IMR-90 (cell line): ENCODE results near the gene PP2D1. TPM values are rescaled to one million over a fixed set of nuclear protein-coding genes. Genes with fewer than 3 reads are reported as not detected.

Experiments used
- ATAC-seq: fragments of 200-7000 bp; cut with Tn5 transposase; 2 replicates; pipeline ENCODE4 v1.9.1; 2020; ENCODE audit warnings: low read depth, mild to moderate bottlenecking, moderate library complexity
- BruUV-seq: library from RNA; stranded (reverse); fragments of 400-500 nt; replicated peaks from 2 replicates; lab custom pipeline; 2021; lab: Mats Ljungman, UMichigan
- CTCF ChIA-PET: fragments of 300-600 bp; formaldehyde crosslinking; extraction: SDS; loops from one replicate; lab custom pipeline; 2021; ENCODE audit warnings: antibody characterized with exemption; lab: Yijun Ruan, JAX
- POLR2A ChIA-PET: fragments of 300-600 bp; sonication (Branson Sonifier 250); formaldehyde crosslinking; loops from one replicate; lab custom pipeline; 2022; ENCODE audit warnings: antibody characterized with exemption; ENCODE audit not compliant: unreplicated experiment; lab: Charles Lee
- DNase-seq: peaks from one replicate; pipeline ENCODE4 v3.0.0; 2013
- H2AFZ ChIP-seq: replicated peaks from 2 replicates; pipeline ENCODE3; 2013; ENCODE audit warnings: low read length, mild to moderate bottlenecking; ENCODE audit not compliant: poor library complexity
- H2AK5ac ChIP-seq: 2 replicates; pipeline ENCODE4 v1.6.1; 2013; ENCODE audit warnings: low read depth, low read length, inconsistent platforms
- H2AK9ac ChIP-seq: replicated peaks from 2 replicates; pipeline ENCODE3; 2013; ENCODE audit warnings: mild to moderate bottlenecking, low read depth, low read length, moderate library complexity; ENCODE audit not compliant: poor library complexity
- H2BK120ac ChIP-seq: 2 replicates; pipeline ENCODE4 v1.6.1; 2013; ENCODE audit warnings: low read depth, low read length, inconsistent platforms
- H2BK15ac ChIP-seq: 3 replicates; pipeline ENCODE4 v1.6.1; 2013; ENCODE audit warnings: low read depth, low read length, inconsistent platforms
- H2BK20ac ChIP-seq: 2 replicates; pipeline ENCODE4 v1.6.1; 2013; ENCODE audit warnings: low read depth, mild to moderate bottlenecking, inconsistent platforms, low read length, moderate library complexity
- H2BK5ac ChIP-seq: 2 replicates; pipeline ENCODE4 v1.6.1; 2013; ENCODE audit warnings: mild to moderate bottlenecking, low read depth, low read length, inconsistent platforms; ENCODE audit not compliant: poor library complexity, severe bottlenecking
- H3K14ac ChIP-seq: replicated peaks from 2 replicates; pipeline ENCODE4 v1.6.1; 2013; ENCODE audit warnings: low read depth, low read length, inconsistent platforms
- H3K18ac ChIP-seq: 2 replicates; pipeline ENCODE4 v1.6.1; 2013; ENCODE audit warnings: low read depth, low read length, control low read depth
- H3K23ac ChIP-seq: 2 replicates; pipeline ENCODE4 v1.6.1; 2013; ENCODE audit warnings: low read depth, low read length, inconsistent platforms
- H3K27ac ChIP-seq: 2 replicates; pipeline ENCODE4 v1.5.1; 2013; ENCODE audit warnings: mild to moderate bottlenecking, control low read depth, low read length; ENCODE audit not compliant: insufficient read depth
- H3K27me3 ChIP-seq: 2 replicates; pipeline ENCODE4 v1.6.1; 2013; ENCODE audit warnings: low read length; ENCODE audit not compliant: control insufficient read depth, insufficient read depth
- H3K36me3 ChIP-seq: 2 replicates; pipeline ENCODE4 v1.6.1; 2013; ENCODE audit warnings: low read length, mixed read lengths; ENCODE audit not compliant: control insufficient read depth, insufficient read depth
- H3K4ac ChIP-seq: 2 replicates; pipeline ENCODE4 v1.6.1; 2013; ENCODE audit warnings: low read depth, low read length, inconsistent platforms
- H3K4me1 ChIP-seq: 2 replicates; pipeline ENCODE4 v1.6.1; 2013; ENCODE audit warnings: low read length, mixed read lengths; ENCODE audit not compliant: control insufficient read depth, insufficient read depth
- H3K4me2 ChIP-seq: 2 replicates; pipeline ENCODE4 v1.6.1; 2013; ENCODE audit warnings: low read depth, mild to moderate bottlenecking, control low read depth, low read length, moderate library complexity
- H3K4me3 ChIP-seq: 2 replicates; pipeline ENCODE4 v1.5.1; 2013; ENCODE audit warnings: low read depth, mild to moderate bottlenecking, control low read depth, low read length, moderate library complexity; ENCODE audit not compliant: insufficient read depth
- H3K56ac ChIP-seq: 2 replicates; pipeline ENCODE4 v1.6.1; 2013; ENCODE audit warnings: low read length, inconsistent platforms; ENCODE audit not compliant: insufficient read depth; ENCODE audit errors: extremely low read depth
- H3K79me1 ChIP-seq, 2 experiments: 2 replicates each; pipeline ENCODE4 v1.6.1; 2013; ENCODE audit warnings: low read length in 2 of 2, inconsistent platforms in 1 of 2, low read depth in 1 of 2
- H3K9ac ChIP-seq: 2 replicates; pipeline ENCODE4 v1.6.1; 2013; ENCODE audit warnings: low read depth, low read length, control low read depth
- H3K9me1 ChIP-seq: 2 replicates; pipeline ENCODE4 v1.6.1; 2013; ENCODE audit warnings: low read length, inconsistent platforms; ENCODE audit not compliant: insufficient read depth
- H3K9me3 ChIP-seq: 2 replicates; pipeline ENCODE4 v1.6.1; 2013; ENCODE audit warnings: low read length; ENCODE audit not compliant: control insufficient read depth, insufficient read depth
- H4K20me1 ChIP-seq: 2 replicates; pipeline ENCODE4 v1.6.1; 2013; ENCODE audit warnings: low read length, inconsistent platforms; ENCODE audit not compliant: insufficient read depth
- H4K5ac ChIP-seq: 2 replicates; pipeline ENCODE4 v1.6.1; 2013; ENCODE audit warnings: mild to moderate bottlenecking, low read depth, low read length, control low read depth
- H4K8ac ChIP-seq, 2 experiments: 2 replicates each; pipeline ENCODE4 v1.6.1; 2013; ENCODE audit warnings: low read depth in 2 of 2, low read length in 2 of 2, control low read depth in 1 of 2, inconsistent platforms in 1 of 2
- H4K91ac ChIP-seq: 2 replicates; pipeline ENCODE4 v1.6.1; 2013; ENCODE audit warnings: low read depth, low read length, inconsistent platforms; ENCODE audit not compliant: insufficient read depth
- BHLHE40 ChIP-seq: fragments of 150-350 bp; IDR thresholded peaks from 2 replicates; pipeline ENCODE4 v1.6.1; 2016; ENCODE audit warnings: mild to moderate bottlenecking, low read depth, low read length
- CHD1 ChIP-seq: IDR thresholded peaks from 2 replicates; pipeline ENCODE4 v1.6.1; 2012; ENCODE audit warnings: low read depth, low read length, improper control_type of control experiment
- CTCF ChIP-seq: conservative IDR thresholded peaks from 2 replicates; pipeline ENCODE4 v1.5.1; 2012; ENCODE audit warnings: mild to moderate bottlenecking, low read depth, low read length, improper control_type of control experiment
- MAFK ChIP-seq: IDR thresholded peaks from 2 replicates; pipeline ENCODE4 v1.6.1; 2012; ENCODE audit warnings: low read depth, low read length, improper control_type of control experiment
- MAZ ChIP-seq: IDR thresholded peaks from 2 replicates; pipeline ENCODE4 v1.6.1; 2012; ENCODE audit warnings: low read depth, mild to moderate bottlenecking, low read length, improper control_type of control experiment, moderate library complexity, borderline replicate concordance
- USF2 ChIP-seq: fragments of 150-350 bp; IDR thresholded peaks from 2 replicates; pipeline ENCODE4 v1.6.1; 2017; ENCODE audit warnings: mild to moderate bottlenecking, antibody characterized with exemption, low read length, low read depth
- WGBS, 2 experiments: methylation state at CpG; one replicate each; pipeline versions ENCODE4 v1.1.5 to v1.1.7; 2013; ENCODE audit warnings: missing lambda C conversion rate in 2 of 2; ENCODE audit not compliant: insufficient read length in 1 of 2; ENCODE audit errors: extremely low coverage in 2 of 2; 5-methylcytosine and 5-hydroxymethylcytosine counted together
- dilution Hi-C: fragments of 300-500 bp; cut with HindIII; formaldehyde crosslinking; loops from one replicate; pipeline ENCODE4 v1.14.3; 2018; ENCODE audit warnings: low sequenced_read_pairs; ENCODE audit not compliant: unreplicated experiment
- in situ Hi-C: fragments of 300-500 bp; cut with MboI; formaldehyde crosslinking; loops from 3 replicates; pipeline ENCODE4 v1.14.3; 2019; ENCODE audit warnings: low sequenced_read_pairs, inconsistent platforms, mixed read lengths
- intact Hi-C: fragments of 100-400 bp; cut with micrococcal nuclease; formaldehyde crosslinking; loops from 2 replicates; pipeline ENCODE4 v1.10.0; 2022
- polyA plus RNA-seq, 3 experiments: library from polyadenylated mRNA; depleted of rRNA; stranded (reverse); fragments of >200 nt; gene quantifications; 2 replicates each; pipeline ENCODE4 v1.2.3, GENCODE V29; 2012; ENCODE audit warnings: low replicate concordance in 1 of 3
- total RNA-seq: library from RNA; depleted of rRNA; stranded (reverse); fragments of >200 nt; gene quantifications from 2 replicates; pipeline ENCODE4 v1.2.3, GENCODE V29; 2012

The PP2D1 gene
- total and polyA plus RNA-seq, 2 of the 4 experiments (the other 2 are of a cell fraction), result not detected

- Histone ChIP-seq H4K8ac (no peak overlapping the region), H2BK120ac (no peak overlapping the region), H2BK15ac (no peak overlapping the region), H2BK5ac (no peak overlapping the region), H2AFZ (no peak overlapping the region), H3K9ac (no peak overlapping the region), H2AK5ac (no peak overlapping the region), H3K9me1 (no peaks in the 10 kb centered on the region), H4K91ac (no peak overlapping the region), H3K4ac (no peak overlapping the region), H3K27me3 (no peaks in the 10 kb centered on the region), H3K36me3 (no peaks in the 10 kb centered on the region), H3K4me2 (no peak overlapping the region), H4K20me1 (peaks cover 3% of the 10 kb centered on the region), H3K79me1 (peaks cover 0 to 4% of the 10 kb centered on the region in 2 experiments; a peak in 2 of 4 replicates), H4K5ac (no peak overlapping the region), H2BK20ac (no peak overlapping the region), H3K56ac (no peak overlapping the region), H3K14ac (no peak overlapping the region), H2AK9ac (no peak overlapping the region), H3K23ac (no peak overlapping the region), H3K4me3 (no peak overlapping the region), H3K4me1 (no peaks in the 10 kb centered on the region; the same call in 1 of the 2 replicates), H3K18ac (no peak overlapping the region), H3K27ac (no peak overlapping the region), H3K9me3 (no peaks in the 10 kb centered on the region)
- TF ChIP-seq USF2 (no peak), MAZ (no peak), MAFK (no peak), BHLHE40 (no peak), CTCF (no peak), CHD1 (no peak)
- no CpG with 5 or more reads among the region's 4 CpGs for WGBS, 2 experiments
- dilution Hi-C loops (no loop called here), intact Hi-C loops (loop anchor here (5.0 kb wide), 1 partner anchor 97 kb away; the partner anchor contains the start of gene RAB5A), in situ Hi-C loops (no loop called here)
- BruUV-seq, result no TSS peak
- no peak for DNase-seq
- POLR2A ChIA-PET, result interaction anchor here (0.6 kb wide), 1 partner anchor 14 kb away, joined by 3 read pairs; no protein-coding TSS in a partner anchor
- CTCF ChIA-PET, result no interaction called here
- no peak for ATAC-seq
These were observed 31.8 kb upstream of the PP2D1 start for GRCh38 chr3:20043825-20044224.
